Measurements from ENCODE around the gene FAM222B. TPM values are rescaled to one million over a fixed set of nuclear protein-coding genes. Genes with fewer than 3 reads are reported as not detected.
A peak's percentile ranks its signal among the peaks of the same experiment; 100 is the strongest.

FAM222B gene
- total RNA-seq, 1 experiment from 2014 or later = 94.6 TPM

DNA sequence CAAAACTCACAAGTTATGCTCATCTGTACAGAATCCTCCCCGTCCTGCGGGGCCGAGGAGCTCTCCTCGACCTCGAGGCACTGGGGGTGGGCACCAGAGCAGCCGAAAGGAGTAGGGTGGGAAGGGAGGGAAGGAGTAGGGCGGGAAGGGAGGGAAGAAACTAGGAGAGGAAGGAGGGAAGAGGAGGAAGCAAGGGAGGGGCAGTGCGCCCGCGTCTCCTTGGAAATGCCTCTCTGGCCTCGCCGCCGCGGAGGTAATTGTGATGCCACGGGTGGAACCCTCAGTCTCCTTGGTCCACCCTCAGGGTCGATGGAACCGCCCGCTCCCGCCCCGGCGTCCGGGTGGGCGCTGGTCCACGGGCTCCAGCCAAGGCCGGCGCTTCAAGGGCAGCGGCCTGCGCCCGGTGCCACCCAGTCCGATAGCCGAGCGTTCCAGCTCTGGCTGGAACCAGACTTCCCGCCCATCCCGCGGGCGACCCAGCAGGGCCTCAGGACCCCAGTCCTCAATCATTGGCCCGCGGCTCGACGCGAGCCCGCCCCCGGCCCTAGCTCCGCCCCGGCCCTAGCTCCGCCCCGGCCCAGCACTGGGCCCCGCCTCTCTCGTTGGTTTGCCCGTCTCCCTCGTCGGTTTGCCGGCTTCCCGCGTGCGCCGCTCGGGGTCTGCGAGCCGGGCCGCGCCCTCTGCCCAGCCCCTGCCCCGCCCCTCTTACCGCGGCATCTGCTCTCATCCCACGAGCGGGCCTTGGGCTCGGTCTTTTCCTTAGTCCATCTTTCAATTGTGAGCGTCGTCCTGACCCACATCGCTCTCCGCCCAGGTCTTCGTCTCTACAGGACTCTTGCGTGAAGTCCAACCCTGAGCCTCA, 131.5 kb downstream of the FAM222B start (continued):
- TF ChIP-seq HMGXB4 (CRISPR knock-in tag; IDR thresholded peaks at IDR 0.05) = peak; percentile 28; the same call in 1 of the 2 replicates
- TF ChIP-seq FOXP1 (CRISPR knock-in tag; IDR thresholded peaks at IDR 0.05; ENCODE audit: borderline replicate concordance) = 0 out of 2 replicates have a peak, but pooled peaks have one; percentile 48
- TF ChIP-seq ZNF671 (CRISPR knock-in tag; IDR thresholded peaks at IDR 0.05) = no peak
- TF ChIP-seq AR (CRISPR knock-in tag; IDR thresholded peaks at IDR 0.05) = 0 out of 2 replicates have a peak, but pooled peaks have one; percentile 56
- peak; percentile 91; the same call in 1 of the 2 replicates for TF ChIP-seq ARID4B (CRISPR knock-in tag; IDR thresholded peaks at IDR 0.05; ENCODE audit: borderline replicate concordance)
- no peak for TF ChIP-seq NR2C2 (CRISPR knock-in tag; IDR thresholded peaks at IDR 0.05)
- TF ChIP-seq, protein P1, sequence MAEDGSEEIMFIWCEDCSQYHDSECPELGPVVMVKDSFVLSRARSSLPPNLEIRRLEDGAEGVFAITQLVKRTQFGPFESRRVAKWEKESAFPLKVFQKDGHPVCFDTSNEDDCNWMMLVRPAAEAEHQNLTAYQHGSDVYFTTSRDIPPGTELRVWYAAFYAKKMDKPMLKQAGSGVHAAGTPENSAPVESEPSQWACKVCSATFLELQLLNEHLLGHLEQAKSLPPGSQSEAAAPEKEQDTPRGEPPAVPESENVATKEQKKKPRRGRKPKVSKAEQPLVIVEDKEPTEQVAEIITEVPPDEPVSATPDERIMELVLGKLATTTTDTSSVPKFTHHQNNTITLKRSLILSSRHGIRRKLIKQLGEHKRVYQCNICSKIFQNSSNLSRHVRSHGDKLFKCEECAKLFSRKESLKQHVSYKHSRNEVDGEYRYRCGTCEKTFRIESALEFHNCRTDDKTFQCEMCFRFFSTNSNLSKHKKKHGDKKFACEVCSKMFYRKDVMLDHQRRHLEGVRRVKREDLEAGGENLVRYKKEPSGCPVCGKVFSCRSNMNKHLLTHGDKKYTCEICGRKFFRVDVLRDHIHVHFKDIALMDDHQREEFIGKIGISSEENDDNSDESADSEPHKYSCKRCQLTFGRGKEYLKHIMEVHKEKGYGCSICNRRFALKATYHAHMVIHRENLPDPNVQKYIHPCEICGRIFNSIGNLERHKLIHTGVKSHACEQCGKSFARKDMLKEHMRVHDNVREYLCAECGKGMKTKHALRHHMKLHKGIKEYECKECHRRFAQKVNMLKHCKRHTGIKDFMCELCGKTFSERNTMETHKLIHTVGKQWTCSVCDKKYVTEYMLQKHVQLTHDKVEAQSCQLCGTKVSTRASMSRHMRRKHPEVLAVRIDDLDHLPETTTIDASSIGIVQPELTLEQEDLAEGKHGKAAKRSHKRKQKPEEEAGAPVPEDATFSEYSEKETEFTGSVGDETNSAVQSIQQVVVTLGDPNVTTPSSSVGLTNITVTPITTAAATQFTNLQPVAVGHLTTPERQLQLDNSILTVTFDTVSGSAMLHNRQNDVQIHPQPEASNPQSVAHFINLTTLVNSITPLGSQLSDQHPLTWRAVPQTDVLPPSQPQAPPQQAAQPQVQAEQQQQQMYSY (CRISPR knock-in tag; IDR thresholded peaks at IDR 0.05) = peak; percentile 97

- no peaks in the 10 kb centered on the region for H3K27me3 Mint-ChIP-seq (ENCODE audit: low read depth)
- ATAC-seq = no peak
- no peak for DNase-seq (ENCODE audit: low spot score)
- POLR2A ChIA-PET = interaction anchor here (1.4 kb wide), 1 partner anchor 12 kb away, joined by 5 read pairs; the partner anchor contains the start of gene RPL23A
- CTCF ChIA-PET = interaction anchor here (1.5 to 2.6 kb wide), 3 partner anchors 12 to 60 kb away, joined by 5 to 9 read pairs (median 7); partner anchors contain the start of genes RPL23A and TLCD1
- no peak overlapping the region; the same call in 1 of the 2 replicates for H3K27ac Mint-ChIP-seq
- H3K9me3 Mint-ChIP-seq = no peaks in the 10 kb centered on the region
- H3K4me1 Mint-ChIP-seq = peaks cover 27% of the 10 kb centered on the region
- H3K36me3 Mint-ChIP-seq = peaks cover 10% of the 10 kb centered on the region
- no peak overlapping the region for H3K4me3 Mint-ChIP-seq
- TF ChIP-seq MAX (CRISPR knock-in tag; IDR thresholded peaks at IDR 0.05) (no peak), EMX1 (CRISPR knock-in tag; IDR thresholded peaks at IDR 0.05) (no peak), ZNF219 (CRISPR knock-in tag; IDR thresholded peaks at IDR 0.05; ENCODE audit: borderline replicate concordance) (no peak), SMAD3 (CRISPR knock-in tag; IDR thresholded peaks at IDR 0.05; ENCODE audit: borderline replicate concordance) (no peak), ZNF423 (CRISPR knock-in tag; IDR thresholded peaks at IDR 0.05) (no peak), MXD4 (CRISPR knock-in tag; IDR thresholded peaks at IDR 0.05; ENCODE audit: borderline replicate concordance) (no peak), ZNF317 (CRISPR knock-in tag; IDR thresholded peaks at IDR 0.05; ENCODE audit: borderline replicate concordance, low read depth) (no peak), RELA (CRISPR knock-in tag; IDR thresholded peaks at IDR 0.05; ENCODE audit: borderline replicate concordance) (no peak), TP53 (CRISPR knock-in tag; IDR thresholded peaks at IDR 0.05) (no peak), HMGXB4 (CRISPR knock-in tag; IDR thresholded peaks at IDR 0.05) (no peak), E2F1 (CRISPR knock-in tag; IDR thresholded peaks at IDR 0.05) (no peak), SOX15 (CRISPR knock-in tag; IDR thresholded peaks at IDR 0.05) (no peak)
Measured at GRCh38 chr17:28707339-28707720, 135.3 kb downstream of the FAM222B start.

Measured in WTC11 (cell line).